H1 (cell line): ENCODE results near the gene METRNL. TPM values are rescaled to one million over a fixed set of nuclear protein-coding genes. Genes with fewer than 3 reads are reported as not detected.
A peak's percentile ranks its signal among the peaks of the same experiment; 100 is the strongest.

Experiments used
- CTCF ChIA-PET: fragments of 300-600 bp; sonication (Branson Sonifier 250); formaldehyde crosslinking; loops from one replicate; lab custom pipeline; 2021; ENCODE audit not compliant: partially characterized antibody; lab: Charles Lee
- POLR2A ChIA-PET: fragments of 300-600 bp; sonication (Branson Sonifier 250); formaldehyde crosslinking; loops from one replicate; lab custom pipeline; 2021; ENCODE audit warnings: inconsistent platforms; ENCODE audit not compliant: partially characterized antibody; lab: Charles Lee
- DNase-seq, 2 experiments: peaks; one replicate each; pipeline versions ENCODE4 v3.0.0 to v3.0.0-alpha.2; 2010 to 2022; ENCODE audit warnings: low spot score in 2 of 2, low read depth in 1 of 2, mixed read lengths in 1 of 2
- FAIRE-seq: peaks from 2 replicates; lab custom pipeline; 2011; peaks lifted over from hg19 to GRCh38; lab: Jason Lieb, UNC
- H2AFZ ChIP-seq: 2 replicates; pipeline ENCODE4 v1.8.1; 2012; ENCODE audit warnings: low read length, inconsistent platforms
- H2AK5ac ChIP-seq: 2 replicates; pipeline ENCODE4 v1.6.1; 2013; ENCODE audit warnings: low read depth, low read length
- H2BK120ac ChIP-seq: replicated peaks from 2 replicates; pipeline ENCODE3; 2013; ENCODE audit warnings: low read depth, low read length, inconsistent platforms
- H2BK12ac ChIP-seq: 2 replicates; pipeline ENCODE4 v1.6.1; 2013; ENCODE audit warnings: low read depth, low read length
- H2BK15ac ChIP-seq: 2 replicates; pipeline ENCODE4 v1.6.1; 2013; ENCODE audit warnings: low read length
- H2BK20ac ChIP-seq: 2 replicates; pipeline ENCODE4 v1.6.1; 2013; ENCODE audit warnings: low read length
- H2BK5ac ChIP-seq: 2 replicates; pipeline ENCODE4 v1.6.1; 2013; ENCODE audit warnings: low read depth, low read length
- H3K14ac ChIP-seq: 2 replicates; pipeline ENCODE4 v1.6.1; 2013; ENCODE audit warnings: inconsistent platforms; ENCODE audit not compliant: insufficient read length
- H3K18ac ChIP-seq: 2 replicates; pipeline ENCODE4 v1.6.1; 2013; ENCODE audit warnings: low read length; ENCODE audit errors: extremely low read depth
- H3K23ac ChIP-seq: 2 replicates; pipeline ENCODE4 v1.6.1; 2013; ENCODE audit warnings: inconsistent platforms; ENCODE audit not compliant: insufficient read length
- H3K23me2 ChIP-seq: 2 replicates; pipeline ENCODE4 v1.6.1; 2013; ENCODE audit warnings: low read depth, low read length
- H3K27ac ChIP-seq: 2 replicates; pipeline ENCODE4 v1.6.1; 2011; ENCODE audit warnings: low read depth, low read length, inconsistent platforms
- H3K27me3 ChIP-seq, 4 experiments: replicated peaks in 1 of 4; 1 replicate in 1 of 4; 2 replicates in 3 of 4; pipeline versions ENCODE4 v1.6.1 to v1.8.1; 2011 to 2013; ENCODE audit warnings: low read length in 3 of 4, mild to moderate bottlenecking in 3 of 4, inconsistent platforms in 2 of 4, mixed read lengths in 2 of 4, moderate library complexity in 1 of 4; ENCODE audit not compliant: control insufficient read depth in 3 of 4, insufficient read depth in 3 of 4; ENCODE audit errors: extremely low read depth in 1 of 4
- H3K36me3 ChIP-seq, 4 experiments: 2 replicates each; pipeline versions ENCODE4 v1.6.1 to v1.8.1; 2011 to 2013; ENCODE audit warnings: mild to moderate bottlenecking in 4 of 4, low read length in 3 of 4, moderate library complexity in 2 of 4, control low read depth in 1 of 4, inconsistent platforms in 1 of 4; ENCODE audit not compliant: insufficient read depth in 4 of 4, control insufficient read depth in 2 of 4
- H3K4ac ChIP-seq: replicated peaks from 2 replicates; pipeline ENCODE3; 2013; ENCODE audit warnings: low read length, low read depth, mixed read lengths, inconsistent platforms; ENCODE audit not compliant: insufficient read length
- H3K4me1 ChIP-seq, 4 experiments: replicated peaks in 1 of 4; 1 replicate in 1 of 4; 2 replicates in 3 of 4; pipeline versions ENCODE4 v1.6.1 to v1.8.1; 2011 to 2013; ENCODE audit warnings: low read length in 3 of 4, inconsistent platforms in 2 of 4, mixed read lengths in 1 of 4; ENCODE audit not compliant: insufficient read depth in 4 of 4, control insufficient read depth in 3 of 4
- H3K4me2 ChIP-seq, 2 experiments: 2 replicates each; pipeline versions ENCODE4 v1.6.1 to v1.8.1; 2011 to 2013; ENCODE audit warnings: low read depth in 2 of 2, low read length in 2 of 2, control low read depth in 1 of 2, inconsistent platforms in 1 of 2, mild to moderate bottlenecking in 1 of 2; ENCODE audit not compliant: insufficient read depth in 1 of 2
- H3K4me3 ChIP-seq, 4 experiments: fragments of 200-600, 300-600 bp in 1 of 4; sonication (generic), shearing (Covaris generic), sonication (Bioruptor Twin) in 1 of 4; 2 replicates each; pipeline versions ENCODE4 v1.5.1 to v1.8.1; 2011 to 2016; ENCODE audit warnings: low read length in 4 of 4, low read depth in 3 of 4, control low read depth in 2 of 4, inconsistent platforms in 2 of 4, mild to moderate bottlenecking in 2 of 4, mixed read lengths in 1 of 4, moderate library complexity in 1 of 4; ENCODE audit not compliant: insufficient read depth in 2 of 4; ENCODE audit errors: extremely low read depth in 1 of 4
- H3K56ac ChIP-seq: replicated peaks from 2 replicates; pipeline ENCODE3; 2013; ENCODE audit warnings: low read depth, mild to moderate bottlenecking, mixed read lengths, low read length, inconsistent platforms; ENCODE audit not compliant: insufficient read length
- H3K79me1 ChIP-seq: 2 replicates; pipeline ENCODE4 v1.6.1; 2013; ENCODE audit warnings: low read depth, low read length, control low read depth
- H3K79me2 ChIP-seq, 2 experiments: 2 replicates each; pipeline versions ENCODE4 v1.6.1 to v1.8.1; 2012 to 2013; ENCODE audit warnings: low read length in 2 of 2, mild to moderate bottlenecking in 2 of 2, inconsistent platforms in 1 of 2; ENCODE audit not compliant: insufficient read depth in 2 of 2, control insufficient read depth in 1 of 2
- H3K9ac ChIP-seq, 4 experiments: replicated peaks in 1 of 4; 1 replicate in 1 of 4; 2 replicates in 3 of 4; pipeline versions ENCODE4 v1.6.1 to v1.8.1; 2011 to 2013; ENCODE audit warnings: low read depth in 3 of 4, low read length in 3 of 4, control low read depth in 2 of 4, mild to moderate bottlenecking in 2 of 4, moderate library complexity in 2 of 4, inconsistent platforms in 1 of 4; ENCODE audit errors: extremely low read depth in 1 of 4
- H3K9me3 ChIP-seq, 2 experiments: 2 replicates each; pipeline versions ENCODE4 v1.6.1 to v1.8.1; 2012 to 2013; ENCODE audit warnings: mild to moderate bottlenecking in 2 of 2, moderate library complexity in 2 of 2, control low read depth in 1 of 2, inconsistent platforms in 1 of 2, low read depth in 1 of 2, low read length in 1 of 2, mixed read lengths in 1 of 2; ENCODE audit not compliant: insufficient read depth in 2 of 2
- H4K20me1 ChIP-seq, 2 experiments: replicated peaks in 1 of 2; 2 replicates each; pipeline versions ENCODE3 to v1.8.1; 2011 to 2013; ENCODE audit warnings: inconsistent platforms in 2 of 2, low read length in 2 of 2, mild to moderate bottlenecking in 1 of 2; ENCODE audit not compliant: insufficient read depth in 2 of 2, control insufficient read depth in 1 of 2
- H4K5ac ChIP-seq: 2 replicates; pipeline ENCODE4 v1.6.1; 2013; ENCODE audit warnings: low read length, low read depth, mixed read lengths, inconsistent platforms; ENCODE audit not compliant: insufficient read length
- H4K8ac ChIP-seq: 2 replicates; pipeline ENCODE4 v1.8.0; 2013; ENCODE audit warnings: mild to moderate bottlenecking, moderate library complexity, low read length, inconsistent platforms; ENCODE audit not compliant: insufficient read depth; ENCODE audit errors: extremely low read depth
- H4K91ac ChIP-seq: replicated peaks from 2 replicates; pipeline ENCODE3; 2013; ENCODE audit warnings: low read length, mixed read lengths, inconsistent platforms; ENCODE audit not compliant: insufficient read length
- EZH2 ChIP-seq: fragments of 200-600 bp; sonication (generic); IDR thresholded peaks from 2 replicates; pipeline ENCODE4 v1.7.1; 2012; ENCODE audit warnings: low read depth, mild to moderate bottlenecking, moderate library complexity, low read length, inconsistent platforms; ENCODE audit not compliant: severe bottlenecking
- SIRT6 ChIP-seq: IDR thresholded peaks from one replicate; pipeline ENCODE4 v1.7.1; 2012; ENCODE audit warnings: low read length, inconsistent platforms
- TCF12 ChIP-seq: IDR thresholded peaks from 2 replicates; pipeline ENCODE4 v1.6.1; 2011; ENCODE audit warnings: low read depth, mild to moderate bottlenecking, low read length
- WGBS, 2 experiments: shearing (Covaris generic) in 1 of 2; methylation state at CpG; one replicate each; pipeline versions ENCODE4 v1.1.6 to v1.1.7; 2013 to 2015; ENCODE audit warnings: low lambda C conversion rate in 2 of 2, mixed read lengths in 2 of 2, inconsistent platforms in 1 of 2, low coverage in 1 of 2, missing lambda C conversion rate in 1 of 2; ENCODE audit not compliant: insufficient replicate concordance in 2 of 2, insufficient coverage in 1 of 2, insufficient read length in 1 of 2; ENCODE audit errors: extremely low coverage in 1 of 2, missing lambda C conversion rate in 1 of 2; 5-methylcytosine and 5-hydroxymethylcytosine counted together
- polyA plus RNA-seq, 7 experiments: library from polyadenylated mRNA; depleted of rRNA in 3 of 7; stranded (reverse) in 5 of 7; unstranded in 2 of 7; fragments of >200 nt in 5 of 7; fragments of 200-250 nt in 2 of 7; gene quantifications; 1 replicate in 5 of 7; 2 replicates in 1 of 7; 4 replicates in 1 of 7; pipeline versions ENCODE4 v1.2.1 to v1.2.3, GENCODE V29; 2011 to 2013; ENCODE audit warnings: missing spikeins in 2 of 7, mixed read lengths in 2 of 7
- total RNA-seq: library from RNA; stranded (reverse); fragmentation: NEBNext Ultra II Directional; extraction: Animal tissue kit (Norgen Biotek cat#: 25700); gene quantifications from 2 replicates; pipeline ENCODE4 v1.2.1, GENCODE V29; 2021

METRNL gene
- total and polyA plus RNA-seq, 2 of the 8 experiments (the other 6 are each of a cell fraction or from before 2014, with no cell fraction given): 13.9 to 14.2 TPM

- H4K5ac ChIP-seq: no peak overlapping the region
- no peak overlapping the region for H3K18ac ChIP-seq
- no peak overlapping the region for H4K91ac ChIP-seq
- peaks cover 10% of the 10 kb centered on the region; the same call in 1 of the 2 replicates for H3K79me1 ChIP-seq
- H2BK20ac ChIP-seq: no peak overlapping the region
- no peak overlapping the region for H2BK5ac ChIP-seq
- no peaks in the 10 kb centered on the region for H3K9me3 ChIP-seq
- no peak overlapping the region for H3K27ac ChIP-seq
- H2BK12ac ChIP-seq: no peak overlapping the region
- H3K27me3 ChIP-seq: peaks cover 11 to 42% (median 32%) of the 10 kb centered on the region in 4 experiments
- no peak for DNase-seq
- H3K9ac ChIP-seq: no peak overlapping the region
- no peak overlapping the region for H3K4ac ChIP-seq
- WGBS, 2 experiments: 86% methylated on average over 23 of the region's 23 CpGs; no CpG with 5 or more reads in 1 of the 2 experiments
- H3K56ac ChIP-seq: no peak overlapping the region
- H3K23me2 ChIP-seq: peaks cover 5% of the 10 kb centered on the region; the same call in 1 of the 2 replicates
- no peak for FAIRE-seq
- peaks cover 0 to 24% of the 10 kb centered on the region in 2 experiments; a peak in 2 of 4 replicates for H3K79me2 ChIP-seq
- no peak overlapping the region for H3K14ac ChIP-seq
- no peaks in the 10 kb centered on the region for H3K36me3 ChIP-seq
- no peak overlapping the region for H2AFZ ChIP-seq
- peaks cover 11 to 35% (median 22%) of the 10 kb centered on the region in 4 experiments for H3K4me1 ChIP-seq
- ChIA-PET POLR2A (interaction anchor here (0.8 kb wide), 1 partner anchor 16 kb away, joined by 3 read pairs; no protein-coding TSS in a partner anchor), CTCF (no interaction called here)
- H2BK15ac ChIP-seq: no peak overlapping the region
- H4K20me1 ChIP-seq: peaks cover 11 to 18% of the 10 kb centered on the region in 2 experiments
- peak overlapping the region in 2 of 4 experiments; percentile 61 to 64; a peak in 2 of 8 replicates for H3K4me3 ChIP-seq
- H2AK5ac ChIP-seq: peak overlapping the region; percentile 82; the same call in 1 of the 2 replicates
- no peak for TF ChIP-seq SIRT6
- TF ChIP-seq EZH2: peak; percentile 3
- TF ChIP-seq TCF12: no peak
- peak overlapping the region; percentile 65 to 70; a peak in 2 of 4 replicates for H3K4me2 ChIP-seq
- H3K23ac ChIP-seq: no peak overlapping the region
- H4K8ac ChIP-seq: no peak overlapping the region
- H2BK120ac ChIP-seq: no peak overlapping the region
These were observed 2.3 kb downstream of the METRNL start for GRCh38 chr17:83081684-83082201.
